H1 (cell line): ENCODE results near the gene URM1. TPM values are rescaled to one million over a fixed set of nuclear protein-coding genes. Genes with fewer than 3 reads are reported as not detected.

ENCODE experiments used
- CTCF ChIA-PET: fragments of 300-600 bp; sonication (Branson Sonifier 250); formaldehyde crosslinking; loops from one replicate; lab custom pipeline; 2021; ENCODE audit not compliant: partially characterized antibody; lab: Charles Lee
- POLR2A ChIA-PET: fragments of 300-600 bp; sonication (Branson Sonifier 250); formaldehyde crosslinking; loops from one replicate; lab custom pipeline; 2021; ENCODE audit warnings: inconsistent platforms; ENCODE audit not compliant: partially characterized antibody; lab: Charles Lee
- DNase-seq, 2 experiments: peaks; one replicate each; pipeline versions ENCODE4 v3.0.0 to v3.0.0-alpha.2; 2010 to 2022; ENCODE audit warnings: low spot score in 2 of 2, low read depth in 1 of 2, mixed read lengths in 1 of 2
- FAIRE-seq: peaks from 2 replicates; lab custom pipeline; 2011; peaks lifted over from hg19 to GRCh38; lab: Jason Lieb, UNC
- H2AFZ ChIP-seq: 2 replicates; pipeline ENCODE4 v1.8.1; 2012; ENCODE audit warnings: low read length, inconsistent platforms
- H2AK5ac ChIP-seq: 2 replicates; pipeline ENCODE4 v1.6.1; 2013; ENCODE audit warnings: low read depth, low read length
- H2BK120ac ChIP-seq: replicated peaks from 2 replicates; pipeline ENCODE3; 2013; ENCODE audit warnings: low read depth, low read length, inconsistent platforms
- H2BK12ac ChIP-seq: 2 replicates; pipeline ENCODE4 v1.6.1; 2013; ENCODE audit warnings: low read depth, low read length
- H2BK15ac ChIP-seq: 2 replicates; pipeline ENCODE4 v1.6.1; 2013; ENCODE audit warnings: low read length
- H2BK20ac ChIP-seq: 2 replicates; pipeline ENCODE4 v1.6.1; 2013; ENCODE audit warnings: low read length
- H2BK5ac ChIP-seq: 2 replicates; pipeline ENCODE4 v1.6.1; 2013; ENCODE audit warnings: low read depth, low read length
- H3K14ac ChIP-seq: 2 replicates; pipeline ENCODE4 v1.6.1; 2013; ENCODE audit warnings: inconsistent platforms; ENCODE audit not compliant: insufficient read length
- H3K18ac ChIP-seq: 2 replicates; pipeline ENCODE4 v1.6.1; 2013; ENCODE audit warnings: low read length; ENCODE audit errors: extremely low read depth
- H3K23ac ChIP-seq: 2 replicates; pipeline ENCODE4 v1.6.1; 2013; ENCODE audit warnings: inconsistent platforms; ENCODE audit not compliant: insufficient read length
- H3K23me2 ChIP-seq: 2 replicates; pipeline ENCODE4 v1.6.1; 2013; ENCODE audit warnings: low read depth, low read length
- H3K27ac ChIP-seq: 2 replicates; pipeline ENCODE4 v1.6.1; 2011; ENCODE audit warnings: low read depth, low read length, inconsistent platforms
- H3K27me3 ChIP-seq, 4 experiments: replicated peaks in 1 of 4; 1 replicate in 1 of 4; 2 replicates in 3 of 4; pipeline versions ENCODE4 v1.6.1 to v1.8.1; 2011 to 2013; ENCODE audit warnings: low read length in 3 of 4, mild to moderate bottlenecking in 3 of 4, inconsistent platforms in 2 of 4, mixed read lengths in 2 of 4, moderate library complexity in 1 of 4; ENCODE audit not compliant: control insufficient read depth in 3 of 4, insufficient read depth in 3 of 4; ENCODE audit errors: extremely low read depth in 1 of 4
- H3K36me3 ChIP-seq, 4 experiments: 2 replicates each; pipeline versions ENCODE4 v1.6.1 to v1.8.1; 2011 to 2013; ENCODE audit warnings: mild to moderate bottlenecking in 4 of 4, low read length in 3 of 4, moderate library complexity in 2 of 4, control low read depth in 1 of 4, inconsistent platforms in 1 of 4; ENCODE audit not compliant: insufficient read depth in 4 of 4, control insufficient read depth in 2 of 4
- H3K4ac ChIP-seq: replicated peaks from 2 replicates; pipeline ENCODE3; 2013; ENCODE audit warnings: low read length, low read depth, mixed read lengths, inconsistent platforms; ENCODE audit not compliant: insufficient read length
- H3K4me1 ChIP-seq, 4 experiments: replicated peaks in 1 of 4; 1 replicate in 1 of 4; 2 replicates in 3 of 4; pipeline versions ENCODE4 v1.6.1 to v1.8.1; 2011 to 2013; ENCODE audit warnings: low read length in 3 of 4, inconsistent platforms in 2 of 4, mixed read lengths in 1 of 4; ENCODE audit not compliant: insufficient read depth in 4 of 4, control insufficient read depth in 3 of 4
- H3K4me2 ChIP-seq, 2 experiments: 2 replicates each; pipeline versions ENCODE4 v1.6.1 to v1.8.1; 2011 to 2013; ENCODE audit warnings: low read depth in 2 of 2, low read length in 2 of 2, control low read depth in 1 of 2, inconsistent platforms in 1 of 2, mild to moderate bottlenecking in 1 of 2; ENCODE audit not compliant: insufficient read depth in 1 of 2
- H3K4me3 ChIP-seq, 4 experiments: fragments of 200-600, 300-600 bp in 1 of 4; sonication (generic), shearing (Covaris generic), sonication (Bioruptor Twin) in 1 of 4; 2 replicates each; pipeline versions ENCODE4 v1.5.1 to v1.8.1; 2011 to 2016; ENCODE audit warnings: low read length in 4 of 4, low read depth in 3 of 4, control low read depth in 2 of 4, inconsistent platforms in 2 of 4, mild to moderate bottlenecking in 2 of 4, mixed read lengths in 1 of 4, moderate library complexity in 1 of 4; ENCODE audit not compliant: insufficient read depth in 2 of 4; ENCODE audit errors: extremely low read depth in 1 of 4
- H3K56ac ChIP-seq: replicated peaks from 2 replicates; pipeline ENCODE3; 2013; ENCODE audit warnings: low read depth, mild to moderate bottlenecking, mixed read lengths, low read length, inconsistent platforms; ENCODE audit not compliant: insufficient read length
- H3K79me1 ChIP-seq: 2 replicates; pipeline ENCODE4 v1.6.1; 2013; ENCODE audit warnings: low read depth, low read length, control low read depth
- H3K79me2 ChIP-seq, 2 experiments: 2 replicates each; pipeline versions ENCODE4 v1.6.1 to v1.8.1; 2012 to 2013; ENCODE audit warnings: low read length in 2 of 2, mild to moderate bottlenecking in 2 of 2, inconsistent platforms in 1 of 2; ENCODE audit not compliant: insufficient read depth in 2 of 2, control insufficient read depth in 1 of 2
- H3K9ac ChIP-seq, 4 experiments: replicated peaks in 1 of 4; 1 replicate in 1 of 4; 2 replicates in 3 of 4; pipeline versions ENCODE4 v1.6.1 to v1.8.1; 2011 to 2013; ENCODE audit warnings: low read depth in 3 of 4, low read length in 3 of 4, control low read depth in 2 of 4, mild to moderate bottlenecking in 2 of 4, moderate library complexity in 2 of 4, inconsistent platforms in 1 of 4; ENCODE audit errors: extremely low read depth in 1 of 4
- H3K9me3 ChIP-seq, 2 experiments: 2 replicates each; pipeline versions ENCODE4 v1.6.1 to v1.8.1; 2012 to 2013; ENCODE audit warnings: mild to moderate bottlenecking in 2 of 2, moderate library complexity in 2 of 2, control low read depth in 1 of 2, inconsistent platforms in 1 of 2, low read depth in 1 of 2, low read length in 1 of 2, mixed read lengths in 1 of 2; ENCODE audit not compliant: insufficient read depth in 2 of 2
- H4K20me1 ChIP-seq, 2 experiments: replicated peaks in 1 of 2; 2 replicates each; pipeline versions ENCODE3 to v1.8.1; 2011 to 2013; ENCODE audit warnings: inconsistent platforms in 2 of 2, low read length in 2 of 2, mild to moderate bottlenecking in 1 of 2; ENCODE audit not compliant: insufficient read depth in 2 of 2, control insufficient read depth in 1 of 2
- H4K5ac ChIP-seq: 2 replicates; pipeline ENCODE4 v1.6.1; 2013; ENCODE audit warnings: low read length, low read depth, mixed read lengths, inconsistent platforms; ENCODE audit not compliant: insufficient read length
- H4K8ac ChIP-seq: 2 replicates; pipeline ENCODE4 v1.8.0; 2013; ENCODE audit warnings: mild to moderate bottlenecking, moderate library complexity, low read length, inconsistent platforms; ENCODE audit not compliant: insufficient read depth; ENCODE audit errors: extremely low read depth
- H4K91ac ChIP-seq: replicated peaks from 2 replicates; pipeline ENCODE3; 2013; ENCODE audit warnings: low read length, mixed read lengths, inconsistent platforms; ENCODE audit not compliant: insufficient read length
- BRCA1 ChIP-seq: IDR thresholded peaks from 2 replicates; pipeline ENCODE4 v1.6.1; 2012; ENCODE audit warnings: low read depth, low read length, improper control_type of control experiment
- CEBPB ChIP-seq: IDR thresholded peaks from 2 replicates; pipeline ENCODE4 v1.6.1; 2012; ENCODE audit warnings: low read depth, low read length
- EP300 ChIP-seq, 2 experiments: IDR thresholded peaks; 1 replicate in 1 of 2; 2 replicates in 1 of 2; pipeline ENCODE4 v1.6.1; 2011 to 2012; ENCODE audit warnings: low read depth in 2 of 2, low read length in 2 of 2, mild to moderate bottlenecking in 2 of 2, borderline replicate concordance in 1 of 2, inconsistent platforms in 1 of 2, moderate library complexity in 1 of 2
- NRF1 ChIP-seq: IDR thresholded peaks from 2 replicates; pipeline ENCODE4 v1.6.1; 2011; ENCODE audit warnings: mild to moderate bottlenecking, low read depth, low read length, improper control_type of control experiment
- SP1 ChIP-seq: IDR thresholded peaks from 2 replicates; pipeline ENCODE4 v1.6.1; 2011; ENCODE audit warnings: low read depth, low read length
- TAF1 ChIP-seq: IDR thresholded peaks from 2 replicates; pipeline ENCODE4 v1.6.1; 2011; ENCODE audit warnings: mild to moderate bottlenecking, low read depth, low read length
- TCF12 ChIP-seq: IDR thresholded peaks from 2 replicates; pipeline ENCODE4 v1.6.1; 2011; ENCODE audit warnings: low read depth, mild to moderate bottlenecking, low read length
- YY1 ChIP-seq: IDR thresholded peaks from 2 replicates; pipeline ENCODE4 v1.6.1; 2011; ENCODE audit warnings: low read depth, mild to moderate bottlenecking, low read length
- WGBS, 2 experiments: shearing (Covaris generic) in 1 of 2; methylation state at CpG; one replicate each; pipeline versions ENCODE4 v1.1.6 to v1.1.7; 2013 to 2015; ENCODE audit warnings: low lambda C conversion rate in 2 of 2, mixed read lengths in 2 of 2, inconsistent platforms in 1 of 2, low coverage in 1 of 2, missing lambda C conversion rate in 1 of 2; ENCODE audit not compliant: insufficient replicate concordance in 2 of 2, insufficient coverage in 1 of 2, insufficient read length in 1 of 2; ENCODE audit errors: extremely low coverage in 1 of 2, missing lambda C conversion rate in 1 of 2; 5-methylcytosine and 5-hydroxymethylcytosine counted together
- polyA plus RNA-seq, 7 experiments: library from polyadenylated mRNA; depleted of rRNA in 3 of 7; stranded (reverse) in 5 of 7; unstranded in 2 of 7; fragments of >200 nt in 5 of 7; fragments of 200-250 nt in 2 of 7; gene quantifications; 1 replicate in 5 of 7; 2 replicates in 1 of 7; 4 replicates in 1 of 7; pipeline versions ENCODE4 v1.2.1 to v1.2.3, GENCODE V29; 2011 to 2013; ENCODE audit warnings: missing spikeins in 2 of 7, mixed read lengths in 2 of 7
- total RNA-seq: library from RNA; stranded (reverse); fragmentation: NEBNext Ultra II Directional; extraction: Animal tissue kit (Norgen Biotek cat#: 25700); gene quantifications from 2 replicates; pipeline ENCODE4 v1.2.1, GENCODE V29; 2021
- TF ChIP-seq, protein P1 (sequence below): IDR thresholded peaks from 2 replicates; pipeline ENCODE4 v1.6.1; 2011; ENCODE audit warnings: low read length, improper control_type of control experiment

Gene URM1
- total and polyA plus RNA-seq, 2 of the 8 experiments (the other 6 are each of a cell fraction or from before 2014, with no cell fraction given) = 58.3 to 62.3 TPM

DNA sequence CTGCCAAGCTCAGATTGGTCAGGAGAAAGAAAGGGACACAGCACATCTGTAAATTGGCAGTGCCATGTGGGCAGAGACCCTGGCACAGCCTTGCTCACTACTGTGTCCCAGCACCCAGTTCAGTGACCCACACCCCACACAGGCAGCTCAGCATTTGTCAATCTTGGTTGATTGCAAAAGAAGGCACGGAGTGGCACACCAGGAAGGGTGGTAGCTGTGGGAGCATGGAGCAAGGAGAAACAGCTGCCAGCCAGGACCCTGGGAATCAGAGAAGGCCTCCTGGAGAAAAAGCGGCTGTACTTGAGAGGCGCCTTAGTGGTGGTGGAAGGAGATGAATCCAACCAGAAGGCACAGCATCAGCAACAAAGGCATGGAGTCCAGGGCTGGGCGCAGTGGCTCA, 27.3 kb upstream of the URM1 start:
- Histone ChIP-seq H4K8ac (no peak overlapping the region), H3K18ac (no peak overlapping the region), H3K23ac (no peak overlapping the region), H3K4me3 (no peak overlapping the region), H3K56ac (no peak overlapping the region), H4K91ac (no peak overlapping the region), H2BK5ac (no peak overlapping the region), H3K14ac (no peak overlapping the region), H4K20me1 (peaks cover 0 to 6% of the 10 kb centered on the region in 2 experiments), H3K27me3 (no peaks in the 10 kb centered on the region), H3K4me2 (no peak overlapping the region), H2AK5ac (no peak overlapping the region), H2BK120ac (no peak overlapping the region), H3K23me2 (peaks cover 5% of the 10 kb centered on the region; the same call in 1 of the 2 replicates), H4K5ac (no peak overlapping the region), H3K36me3 (peaks cover 0 to 8% (median 2%) of the 10 kb centered on the region in 4 experiments; a peak in 4 of 8 replicates), H3K9me3 (no peaks in the 10 kb centered on the region), H3K4me1 (peaks cover 0 to 2% (median 0%) of the 10 kb centered on the region in 4 experiments; a peak in 2 of 7 replicates), H3K79me1 (no peaks in the 10 kb centered on the region), H3K27ac (no peak overlapping the region), H2BK20ac (no peak overlapping the region), H2BK15ac (no peak overlapping the region), H3K9ac (no peak overlapping the region), H2AFZ (no peak overlapping the region), H3K79me2 (no peaks in the 10 kb centered on the region), H2BK12ac (no peak overlapping the region), H3K4ac (no peak overlapping the region)
- DNase-seq = no peak
- POLR2A ChIA-PET = interaction anchor here (1.3 to 1.6 kb wide), 2 partner anchors 15 to 21 kb away, joined by 3 to 4 read pairs; no protein-coding TSS in a partner anchor
- CTCF ChIA-PET = interaction anchor here (0.6 to 8.7 kb wide), 13 partner anchors 16 to 1075 kb away, joined by 3 to 127 read pairs (median 4); partner anchors contain the start of gene URM1
- WGBS, 2 experiments = 91% methylated on average over 4 of the region's 4 CpGs; no CpG with 5 or more reads in 1 of the 2 experiments
- no peak for FAIRE-seq
- TF ChIP-seq SP1 = no peak
- TF ChIP-seq BRCA1 = no peak
- TF ChIP-seq NRF1 = no peak
- no peak for TF ChIP-seq TAF1
- no peak for TF ChIP-seq TCF12
- no peak for TF ChIP-seq YY1
- no peak for TF ChIP-seq CEBPB
- TF ChIP-seq EP300 (IDR thresholded peaks at IDR 0.05; ENCODE audit: borderline replicate concordance in 1 of 2, low read depth in 2 of 2, low read length in 2 of 2) = no peak
- TF ChIP-seq, protein P1, sequence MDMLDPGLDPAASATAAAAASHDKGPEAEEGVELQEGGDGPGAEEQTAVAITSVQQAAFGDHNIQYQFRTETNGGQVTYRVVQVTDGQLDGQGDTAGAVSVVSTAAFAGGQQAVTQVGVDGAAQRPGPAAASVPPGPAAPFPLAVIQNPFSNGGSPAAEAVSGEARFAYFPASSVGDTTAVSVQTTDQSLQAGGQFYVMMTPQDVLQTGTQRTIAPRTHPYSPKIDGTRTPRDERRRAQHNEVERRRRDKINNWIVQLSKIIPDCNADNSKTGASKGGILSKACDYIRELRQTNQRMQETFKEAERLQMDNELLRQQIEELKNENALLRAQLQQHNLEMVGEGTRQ = no peak
